VCaP (cell line): ENCODE data around the gene SERPINB1.
A peak's percentile ranks its signal among the peaks of the same experiment; 100 is the strongest.

Experiments used
- H3K27ac ChIP-seq: fragments of 450-650 bp; 2 replicates; pipeline ENCODE4 v1.5.1; 2017
- CTCF ChIP-seq: fragments of 450-650 bp; conservative IDR thresholded peaks from 2 replicates; pipeline ENCODE4 v1.5.1; 2017; ENCODE audit warnings: mild to moderate bottlenecking, moderate library complexity

SERPINB1 gene

DNA sequence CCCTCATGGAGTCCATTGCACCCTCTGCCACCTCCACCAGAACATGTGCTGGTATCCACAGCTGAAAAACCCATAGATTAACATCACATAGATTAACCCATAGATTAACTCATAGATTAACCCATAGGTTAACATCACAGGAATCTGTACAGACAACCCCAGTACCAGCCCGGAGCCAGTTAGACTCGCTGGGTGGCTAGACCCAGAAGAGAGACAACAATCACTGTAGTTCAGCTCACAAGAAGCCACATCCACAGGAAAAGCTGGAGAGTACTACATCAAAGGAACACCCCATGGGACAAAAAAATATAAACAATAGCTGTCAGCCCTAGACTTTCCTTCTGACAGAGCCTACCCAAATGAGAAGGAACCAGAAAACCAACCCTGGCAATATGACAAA is 36.3 kb upstream of the SERPINB1 start:
- H3K27ac ChIP-seq: no peak overlapping the region
- no peak for TF ChIP-seq CTCF

GRCh38 chr6:2877057-2877882 is 35.6 kb upstream of the SERPINB1 start:
- TF ChIP-seq CTCF: no peak
- no peak overlapping the region for H3K27ac ChIP-seq

DNA sequence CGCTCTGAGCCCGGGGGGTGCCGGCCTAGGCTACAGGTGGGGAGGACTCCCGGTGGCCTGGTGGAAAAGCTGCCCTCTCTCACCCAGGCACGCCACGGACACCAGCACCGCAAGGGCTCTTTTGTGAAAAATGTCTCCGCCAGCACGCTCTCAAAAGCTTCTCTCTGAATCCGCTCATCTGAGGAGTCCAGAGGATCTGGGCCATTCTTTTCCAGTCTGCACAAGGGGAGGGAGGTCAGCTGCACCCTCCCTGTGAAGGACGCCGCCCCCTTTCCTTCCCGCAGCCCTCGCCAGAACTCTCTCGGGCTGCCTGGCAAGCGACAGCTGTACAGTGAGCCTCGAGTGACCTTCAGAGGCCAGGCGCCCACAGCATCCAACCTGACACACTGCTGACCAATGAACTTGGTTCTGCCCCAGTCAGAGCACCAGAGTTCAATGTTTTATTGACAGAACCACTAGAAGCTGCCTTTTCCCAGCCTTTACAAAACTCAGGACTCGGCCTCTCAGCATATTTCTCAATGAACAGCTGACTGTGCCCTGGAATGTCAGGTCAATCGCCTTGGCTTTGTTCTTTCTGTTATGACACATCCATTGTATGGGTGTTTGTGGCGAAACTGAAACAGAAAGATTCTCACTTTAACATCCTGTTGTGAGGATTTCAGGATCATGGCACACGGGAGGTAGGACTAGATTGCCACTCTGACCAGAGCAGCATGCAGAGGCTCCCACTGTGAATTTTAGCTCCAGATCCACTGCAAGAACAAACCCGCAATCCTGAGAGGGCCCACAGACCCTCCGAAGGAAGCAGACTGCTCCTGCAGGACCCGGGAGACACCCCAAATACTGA is 34.8 kb upstream of the SERPINB1 start:
- H3K27ac ChIP-seq: no peak overlapping the region
- TF ChIP-seq CTCF: no peak

- no peak; the same call in 1 of the 2 replicates for TF ChIP-seq CTCF
- H3K27ac ChIP-seq: peak overlapping the region; percentile 23; the same call in 1 of the 2 replicates
These were observed 33.9 kb upstream of the SERPINB1 start for GRCh38 chr6:2875359-2876191.

- H3K27ac ChIP-seq: no peak overlapping the region
- TF ChIP-seq CTCF: no peak
These were observed 32.0 kb upstream of the SERPINB1 start for GRCh38 chr6:2873643-2874042.

- TF ChIP-seq CTCF: no peak
- no peak overlapping the region for H3K27ac ChIP-seq
These were observed 31.0 kb upstream of the SERPINB1 start for GRCh38 chr6:2872423-2873358.
